Measurements from ENCODE around the gene WDPCP.

WDPCP gene

DNA sequence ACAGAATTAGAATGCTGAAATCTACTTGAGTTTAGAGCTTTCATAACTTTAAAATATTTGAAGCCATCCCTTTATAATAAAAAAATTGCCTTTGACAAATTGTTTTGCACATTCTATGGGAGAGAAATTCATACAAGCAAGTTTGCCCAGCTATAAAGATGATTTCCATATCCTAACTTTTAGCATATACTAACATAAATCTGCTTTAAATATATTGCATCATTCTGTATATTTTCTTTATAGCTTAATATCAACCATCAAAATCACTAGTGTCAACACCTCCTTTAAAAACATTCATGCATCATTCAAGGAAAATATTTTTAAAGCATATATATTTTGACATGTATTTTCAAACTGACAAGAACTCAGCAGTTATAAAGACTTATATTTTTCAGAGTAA, 49.9 kb downstream of the WDPCP start:
- TF ChIP-seq EP300 (IDR thresholded peaks at IDR 0.05; ENCODE audit: borderline replicate concordance) (no peak), TEAD4 (IDR thresholded peaks at IDR 0.05) (no peak), CEBPB (IDR thresholded peaks at IDR 0.05) (no peak), YY1 (IDR thresholded peaks at IDR 0.05; ENCODE audit: low read depth) (no peak), RAD21 (IDR thresholded peaks at IDR 0.05; ENCODE audit: low read depth) (no peak), USF1 (IDR thresholded peaks at IDR 0.05) (no peak), TCF12 (IDR thresholded peaks at IDR 0.05; ENCODE audit: low read depth) (no peak), NFIC (IDR thresholded peaks at IDR 0.05) (no peak), FOXM1 (IDR thresholded peaks at IDR 0.05; ENCODE audit: borderline replicate concordance, low read depth) (no peak)

GRCh38 chr2:63537306-63537705, 51.0 kb downstream of the WDPCP start:
- TF ChIP-seq EP300 (IDR thresholded peaks at IDR 0.05; ENCODE audit: borderline replicate concordance) (no peak), TAF1 (IDR thresholded peaks at IDR 0.05; ENCODE audit: low read depth) (no peak), REST (IDR thresholded peaks at IDR 0.05; ENCODE audit: low read depth) (no peak), EGR1 (IDR thresholded peaks at IDR 0.05) (no peak), ZBTB7A (IDR thresholded peaks at IDR 0.05; ENCODE audit: low read depth) (no peak), NFIC (IDR thresholded peaks at IDR 0.05) (no peak), CEBPB (IDR thresholded peaks at IDR 0.05) (no peak), FOXM1 (IDR thresholded peaks at IDR 0.05; ENCODE audit: borderline replicate concordance, low read depth) (no peak), TEAD4 (IDR thresholded peaks at IDR 0.05) (no peak), RAD21 (IDR thresholded peaks at IDR 0.05; ENCODE audit: low read depth) (no peak)

DNA sequence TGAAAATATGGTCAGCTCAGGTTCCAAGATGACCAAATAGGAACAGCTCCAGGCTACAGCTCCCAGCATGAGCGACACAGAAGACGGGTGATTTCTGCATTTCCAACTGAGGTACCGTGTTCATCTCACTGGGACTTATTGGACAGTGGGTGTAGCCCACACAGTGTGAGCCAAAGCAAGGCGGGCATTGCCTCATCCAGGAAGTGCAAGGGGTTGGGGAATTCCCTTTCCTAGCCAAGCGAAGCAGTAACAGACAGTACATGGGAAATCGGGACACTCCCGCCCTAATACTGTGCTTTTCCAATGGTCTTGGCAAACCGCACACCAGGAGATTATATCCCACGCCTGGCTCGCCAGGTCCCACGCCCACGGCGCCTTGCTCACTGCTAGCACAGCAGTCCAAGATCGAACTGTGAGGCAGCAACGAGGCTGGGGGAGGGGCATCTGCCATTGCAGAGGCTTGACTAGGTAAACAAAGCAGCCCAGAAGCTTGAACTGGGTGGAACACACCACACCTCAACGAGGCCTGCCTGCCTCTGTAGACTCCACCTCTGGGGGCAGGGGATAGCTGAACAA, 57.5 kb downstream of the WDPCP start:
- TF ChIP-seq TCF12 (IDR thresholded peaks at IDR 0.05; ENCODE audit: low read depth) (no peak), EGR1 (IDR thresholded peaks at IDR 0.05) (no peak), CEBPB (IDR thresholded peaks at IDR 0.05) (no peak), CREB1 (IDR thresholded peaks at IDR 0.05; ENCODE audit: low read depth) (no peak), EP300 (IDR thresholded peaks at IDR 0.05; ENCODE audit: borderline replicate concordance) (no peak), TAF1 (IDR thresholded peaks at IDR 0.05; ENCODE audit: low read depth) (no peak), RAD21 (IDR thresholded peaks at IDR 0.05; ENCODE audit: low read depth) (no peak), REST (IDR thresholded peaks at IDR 0.05; ENCODE audit: low read depth) (no peak)
- TF ChIP-seq, protein P1, sequence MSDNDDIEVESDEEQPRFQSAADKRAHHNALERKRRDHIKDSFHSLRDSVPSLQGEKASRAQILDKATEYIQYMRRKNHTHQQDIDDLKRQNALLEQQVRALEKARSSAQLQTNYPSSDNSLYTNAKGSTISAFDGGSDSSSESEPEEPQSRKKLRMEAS (IDR thresholded peaks at IDR 0.05): no peak

GRCh38 chr2:63525905-63526304, 62.4 kb downstream of the WDPCP start:
- TF ChIP-seq EP300 (IDR thresholded peaks at IDR 0.05; ENCODE audit: borderline replicate concordance): no peak
- no peak for TF ChIP-seq RAD21 (IDR thresholded peaks at IDR 0.05; ENCODE audit: low read depth)
- TF ChIP-seq NFIC (IDR thresholded peaks at IDR 0.05): no peak
- no peak for TF ChIP-seq USF1 (IDR thresholded peaks at IDR 0.05)
- TF ChIP-seq YY1 (IDR thresholded peaks at IDR 0.05; ENCODE audit: low read depth): no peak

DNA sequence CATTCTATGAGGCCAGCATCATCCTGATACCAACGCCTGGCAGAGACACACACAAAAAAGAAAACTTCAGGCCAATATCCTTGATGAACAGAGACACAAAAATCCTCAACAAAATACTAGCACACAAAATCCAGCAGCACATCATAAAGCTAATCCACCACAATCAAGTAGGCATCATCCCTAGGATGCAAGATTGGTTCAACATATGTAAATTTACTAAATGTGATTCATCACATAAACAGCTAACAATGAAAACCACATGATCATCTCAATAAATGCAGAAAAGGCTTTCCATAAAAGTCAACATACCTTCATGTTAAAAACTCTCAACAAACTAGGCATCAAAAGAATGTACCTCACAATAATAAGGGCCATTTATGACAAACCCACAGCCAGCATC, 65.3 kb downstream of the WDPCP start:
- no peak for TF ChIP-seq USF1 (IDR thresholded peaks at IDR 0.05)
- no peak for TF ChIP-seq YY1 (IDR thresholded peaks at IDR 0.05; ENCODE audit: low read depth)
- TF ChIP-seq NFIC (IDR thresholded peaks at IDR 0.05): no peak
- TF ChIP-seq EGR1 (IDR thresholded peaks at IDR 0.05): no peak
- TF ChIP-seq, protein P1 (IDR thresholded peaks at IDR 0.05): no peak
- no peak for TF ChIP-seq TEAD4 (IDR thresholded peaks at IDR 0.05)
- no peak for TF ChIP-seq CEBPB (IDR thresholded peaks at IDR 0.05)
- no peak for TF ChIP-seq REST (IDR thresholded peaks at IDR 0.05; ENCODE audit: low read depth)
- no peak for TF ChIP-seq CREB1 (IDR thresholded peaks at IDR 0.05; ENCODE audit: low read depth)
- no peak for TF ChIP-seq FOXM1 (IDR thresholded peaks at IDR 0.05; ENCODE audit: borderline replicate concordance, low read depth)
- TF ChIP-seq ZBTB7A (IDR thresholded peaks at IDR 0.05; ENCODE audit: low read depth): no peak

All from Ishikawa (cell line).